ENCODE measurements around the gene SMARCC2. TPM values are rescaled to one million over a fixed set of nuclear protein-coding genes. Genes with fewer than 3 reads are reported as not detected.
A peak's percentile ranks its signal among the peaks of the same experiment; 100 is the strongest.

Gene SMARCC2
- total and polyA plus RNA-seq, 9 of the 15 experiments (the other 6 are each of a cell fraction or from before 2014, with no cell fraction given) = 11.9 to 86.0 (median 36.6) TPM

GRCh38 chr12:56190695-56191155 is 1.4 kb upstream of the SMARCC2 start (continued):
- TF ChIP-seq JUN (IDR thresholded peaks at IDR 0.05; ENCODE audit: borderline replicate concordance, low read depth, low read length) (no peak), JUN (CRISPR knock-in tag; IDR thresholded peaks at IDR 0.05; ENCODE audit: borderline replicate concordance) (0 out of 2 replicates have a peak, but pooled peaks have one; percentile 13), ZKSCAN8 (CRISPR knock-in tag; IDR thresholded peaks at IDR 0.05) (no peak), ILK (tag; IDR thresholded peaks at IDR 0.05; ENCODE audit: borderline replicate concordance, low read depth) (no peak)

DNA sequence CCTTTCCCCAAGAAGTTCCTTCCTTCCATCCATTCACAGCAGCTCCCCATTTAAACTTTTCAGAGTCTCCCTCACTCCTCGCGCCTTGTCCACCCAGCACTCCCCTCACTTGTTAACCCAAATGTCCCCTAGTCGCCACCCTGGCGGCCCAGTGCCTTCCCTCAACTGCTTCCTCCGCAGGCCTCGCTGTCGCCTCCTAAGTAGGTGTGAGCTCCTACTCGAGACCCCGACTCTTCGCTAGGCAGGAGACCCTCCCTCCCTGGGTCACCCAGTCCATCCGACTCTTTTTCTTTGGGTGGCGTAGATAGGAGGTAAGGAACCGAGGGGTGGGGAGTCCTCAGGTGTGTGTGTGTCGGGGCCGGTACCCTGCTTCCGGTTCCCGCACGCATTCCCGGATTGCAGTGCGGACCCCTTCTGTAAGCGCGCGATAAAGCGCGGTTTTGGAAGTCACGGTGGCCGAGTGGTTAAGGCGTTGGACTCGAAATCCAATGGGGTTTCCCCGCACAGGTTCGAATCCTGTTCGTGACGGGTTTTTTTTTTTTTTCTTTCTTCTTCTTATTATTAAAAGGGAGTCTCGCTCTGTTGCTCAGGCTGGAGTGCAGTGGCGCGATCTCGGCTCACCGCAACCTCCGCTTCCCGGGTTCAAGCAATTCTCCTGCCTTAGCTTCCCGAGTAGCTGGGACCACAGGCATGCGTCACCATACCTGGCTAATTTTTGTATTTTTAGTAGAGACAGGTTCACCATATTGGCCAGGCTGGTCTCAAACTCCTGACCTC is 823 bp upstream of the SMARCC2 start:
- Histone ChIP-seq H3K27ac (ENCODE audit: extremely low read depth, low read depth, low read length) (peak overlapping the region; percentile 88), H4K20me1 (replicated peaks; ENCODE audit: control insufficient read depth, insufficient read depth, low read length) (no peaks in the 10 kb centered on the region), H3K36me3 (ENCODE audit: control insufficient read depth, insufficient read depth, low read length) (peaks cover 22% of the 10 kb centered on the region), H2AFZ (ENCODE audit: low read depth, low read length) (peak overlapping the region; percentile 98), H3K9me3 (replicated peaks; ENCODE audit: control insufficient read depth, insufficient read depth, low read depth, low read length) (no peaks in the 10 kb centered on the region), H3K4me1 (replicated peaks in 1 of 2; ENCODE audit: control insufficient read depth in 2 of 2, insufficient read depth in 2 of 2, low read length in 2 of 2) (peaks cover 4 to 16% of the 10 kb centered on the region in 2 experiments; a peak in 3 of 5 replicates), H3K27me3 (ENCODE audit: control insufficient read depth in 2 of 2, insufficient read depth in 2 of 2, low read length in 2 of 2) (no peaks in the 10 kb centered on the region), H3K9me1 (ENCODE audit: control insufficient read depth, insufficient read depth, low read length) (no peaks in the 10 kb centered on the region), H3K79me2 (ENCODE audit: control insufficient read depth, insufficient read depth, low read length) (peaks cover 39% of the 10 kb centered on the region), H3K4me2 (ENCODE audit: insufficient read depth, low read length) (peak overlapping the region; percentile 95), H3K4me3 (peak overlapping the region; percentile 85), H3K9ac (ENCODE audit: insufficient read depth in 1 of 2, low read depth in 2 of 2, low read length in 2 of 2) (peak overlapping the region; percentile 84 to 90)
- intact Hi-C loops (cut with micrococcal nuclease) = loop anchor here (1.0 to 5.0 kb wide), 4 partner anchors 64 to 143 kb away; partner anchors contain the start of gene CNPY2
- BruUV-seq (replicated peaks) = no TSS peak
- in situ Hi-C loops (cut with MboI) = loop anchor here (5.0 kb wide), 3 partner anchors 63 to 277 kb away; partner anchors contain the start of genes ANKRD52, ESYT1 and SPRYD4
- DNase-seq (ENCODE audit: extremely low read depth in 1 of 4, low spot score in 3 of 4) = peak; percentile 73 to 96 (median 77)
- ChIA-PET POLR2A (interaction anchor here (0.6 to 5.9 kb wide), 24 partner anchors 9 to 242 kb away, joined by 3 to 54 read pairs (median 4); partner anchors contain the start of genes COQ10A, ESYT1, MYL6 and RNF41), CTCF (ENCODE audit: low intra/inter-chr PET ratio) (interaction anchor here (0.6 to 2.9 kb wide), 10 partner anchors 15 to 1053 kb away, joined by 3 to 36 read pairs (median 7); partner anchors contain the start of genes ANKRD52, GDF11, NABP2 and RNF41)
- 1% methylated on average over 38 of the region's 42 CpGs for WGBS (ENCODE audit: insufficient coverage, low coverage, missing lambda C conversion rate)
- peak; percentile 68 for ATAC-seq
- peak; percentile 44 for FAIRE-seq
- TF ChIP-seq ZNF165 (CRISPR knock-in tag; IDR thresholded peaks at IDR 0.05; ENCODE audit: borderline replicate concordance) (no peak), ZNF583 (CRISPR knock-in tag; IDR thresholded peaks at IDR 0.05) (no peak), SMARCC2 (IDR thresholded peaks at IDR 0.05; ENCODE audit: low read depth) (no peak), STAT5A (IDR thresholded peaks at IDR 0.05; ENCODE audit: borderline replicate concordance, low read length) (no peak), MAFK (IDR thresholded peaks at IDR 0.05; ENCODE audit: low read length) (no peak; the same call in 1 of the 2 replicates), SAP30 (IDR thresholded peaks at IDR 0.05; ENCODE audit: borderline replicate concordance, insufficient read depth, low read depth, low read length, poor library complexity, severe bottlenecking) (peak; percentile 29), SNRNP70 (optimal IDR thresholded peaks at IDR 0.05; ENCODE audit: low read depth, low read length) (no peak)
- TF ChIP-seq, protein P1, sequence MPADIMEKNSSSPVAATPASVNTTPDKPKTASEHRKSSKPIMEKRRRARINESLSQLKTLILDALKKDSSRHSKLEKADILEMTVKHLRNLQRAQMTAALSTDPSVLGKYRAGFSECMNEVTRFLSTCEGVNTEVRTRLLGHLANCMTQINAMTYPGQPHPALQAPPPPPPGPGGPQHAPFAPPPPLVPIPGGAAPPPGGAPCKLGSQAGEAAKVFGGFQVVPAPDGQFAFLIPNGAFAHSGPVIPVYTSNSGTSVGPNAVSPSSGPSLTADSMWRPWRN (IDR thresholded peaks at IDR 0.05; ENCODE audit: low read depth) = peak; percentile 50; the same call in 1 of the 2 replicates
- TF ChIP-seq, protein P2, sequence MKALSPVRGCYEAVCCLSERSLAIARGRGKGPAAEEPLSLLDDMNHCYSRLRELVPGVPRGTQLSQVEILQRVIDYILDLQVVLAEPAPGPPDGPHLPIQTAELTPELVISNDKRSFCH (CRISPR knock-in tag; IDR thresholded peaks at IDR 0.05) = no peak
- TF ChIP-seq, protein P2 (tag; IDR thresholded peaks at IDR 0.05) = no peak; the same call in 1 of the 2 replicates

All from K562 (cell line).